Nephron (organoid): ENCODE data around the gene LPP.

Experiments
- H3K27ac Mint-ChIP-seq, 3 experiments: 2 replicates each; pipeline ENCODE4 v1.8.0; 2020; ENCODE audit warnings: mixed read lengths in 3 of 3, mild to moderate bottlenecking in 2 of 3, moderate library complexity in 1 of 3
- H3K27me3 Mint-ChIP-seq: 2 replicates; pipeline ENCODE4 v1.8.0; 2021; ENCODE audit warnings: low read depth, mild to moderate bottlenecking, moderate library complexity, mixed read lengths
- H3K36me3 Mint-ChIP-seq: 2 replicates; pipeline ENCODE4 v1.8.0; 2020; ENCODE audit warnings: low read depth, mixed read lengths
- H3K4me1 Mint-ChIP-seq: 2 replicates; pipeline ENCODE4 v1.8.0; 2020; ENCODE audit warnings: mixed read lengths
- H3K4me3 Mint-ChIP-seq, 3 experiments: 2 replicates each; pipeline ENCODE4 v1.8.0; 2020; ENCODE audit warnings: mild to moderate bottlenecking in 3 of 3, mixed read lengths in 3 of 3, moderate library complexity in 2 of 3
- H3K9me3 Mint-ChIP-seq: 2 replicates; pipeline ENCODE4 v1.8.0; 2020; ENCODE audit warnings: mixed read lengths
- CTCF ChIP-seq, 3 experiments: fragments of 200-600 bp; sonication (generic); IDR thresholded peaks; one replicate each; pipeline ENCODE4 v1.5.0; 2021; ENCODE audit warnings: antibody characterized with exemption in 3 of 3; ENCODE audit not compliant: unreplicated experiment in 3 of 3

Gene LPP

GRCh38 chr3:188533612-188534357 lies 379.8 kb downstream of the LPP start:
- Mint-ChIP-seq H3K4me1 (no peaks in the 10 kb centered on the region), H3K27ac (no peak overlapping the region), H3K4me3 (no peak overlapping the region), H3K9me3 (no peaks in the 10 kb centered on the region), H3K27me3 (no peaks in the 10 kb centered on the region), H3K36me3 (no peaks in the 10 kb centered on the region)
- no peak for TF ChIP-seq CTCF (IDR thresholded peaks at IDR 0.05; ENCODE audit: unreplicated experiment in 3 of 3)

- H3K4me1 Mint-ChIP-seq, result peaks cover 6% of the 10 kb centered on the region
- H3K9me3 Mint-ChIP-seq, result no peaks in the 10 kb centered on the region
- TF ChIP-seq CTCF (IDR thresholded peaks at IDR 0.05; ENCODE audit: unreplicated experiment in 3 of 3), result no peak
- H3K27me3 Mint-ChIP-seq, result no peaks in the 10 kb centered on the region
- H3K27ac Mint-ChIP-seq, result no peak overlapping the region
- H3K4me3 Mint-ChIP-seq, result no peak overlapping the region
- H3K36me3 Mint-ChIP-seq, result no peaks in the 10 kb centered on the region
These were observed 380.7 kb downstream of the LPP start for GRCh38 chr3:188534633-188535032.

- Mint-ChIP-seq H3K36me3 (no peaks in the 10 kb centered on the region), H3K9me3 (no peaks in the 10 kb centered on the region), H3K27me3 (no peaks in the 10 kb centered on the region), H3K4me1 (peaks cover 6% of the 10 kb centered on the region), H3K4me3 (no peak overlapping the region), H3K27ac (no peak overlapping the region)
- no peak for TF ChIP-seq CTCF (IDR thresholded peaks at IDR 0.05; ENCODE audit: unreplicated experiment in 3 of 3)
These were observed 383.6 kb downstream of the LPP start for GRCh38 chr3:188537606-188538005.

GRCh38 chr3:188539037-188539436 lies 385.1 kb downstream of the LPP start:
- Mint-ChIP-seq H3K9me3 (no peaks in the 10 kb centered on the region), H3K27me3 (no peaks in the 10 kb centered on the region), H3K36me3 (peaks cover 4% of the 10 kb centered on the region), H3K4me3 (no peak overlapping the region), H3K4me1 (peaks cover 6% of the 10 kb centered on the region), H3K27ac (no peak overlapping the region)
- TF ChIP-seq CTCF (IDR thresholded peaks at IDR 0.05; ENCODE audit: unreplicated experiment in 3 of 3), result no peak

- H3K36me3 Mint-ChIP-seq, result peaks cover 4% of the 10 kb centered on the region
- H3K27me3 Mint-ChIP-seq, result no peaks in the 10 kb centered on the region
- no peak overlapping the region for H3K27ac Mint-ChIP-seq
- no peak for TF ChIP-seq CTCF (IDR thresholded peaks at IDR 0.05; ENCODE audit: unreplicated experiment in 3 of 3)
- no peaks in the 10 kb centered on the region for H3K9me3 Mint-ChIP-seq
- H3K4me1 Mint-ChIP-seq, result peaks cover 6% of the 10 kb centered on the region
- no peak overlapping the region for H3K4me3 Mint-ChIP-seq
These were observed 385.8 kb downstream of the LPP start for GRCh38 chr3:188539631-188540194.

GRCh38 chr3:188542196-188542595 lies 388.2 kb downstream of the LPP start:
- Mint-ChIP-seq H3K4me1 (peaks cover 6% of the 10 kb centered on the region), H3K4me3 (no peak overlapping the region), H3K27ac (no peak overlapping the region), H3K27me3 (no peaks in the 10 kb centered on the region), H3K36me3 (peaks cover 4% of the 10 kb centered on the region), H3K9me3 (no peaks in the 10 kb centered on the region)
- no peak for TF ChIP-seq CTCF (IDR thresholded peaks at IDR 0.05; ENCODE audit: unreplicated experiment in 3 of 3)
